NT2/D1 (cell line): ENCODE results near the gene CHMP6.
A peak's percentile ranks its signal among the peaks of the same experiment; 100 is the strongest.
"Not testable (repeated sequence)": the region's sequence is repeated elsewhere in the genome, so short reads cannot be mapped to it uniquely, and the experiment has no call there.

ENCODE experiments used
- DNase-seq: peaks from one replicate; pipeline ENCODE4 v3.0.0-alpha.2; 2011; ENCODE audit warnings: low read depth, low spot score
- H3K27me3 ChIP-seq: 2 replicates; pipeline ENCODE4 v1.6.0; 2011; ENCODE audit warnings: mild to moderate bottlenecking; ENCODE audit not compliant: insufficient read length, insufficient read depth
- H3K36me3 ChIP-seq: 2 replicates; pipeline ENCODE4 v1.6.1; 2011; ENCODE audit warnings: mild to moderate bottlenecking, low read length, mixed read lengths; ENCODE audit not compliant: insufficient read depth, insufficient read length
- H3K4me1 ChIP-seq: 2 replicates; pipeline ENCODE4 v1.5.1; 2011; ENCODE audit not compliant: insufficient read depth, insufficient read length
- H3K4me3 ChIP-seq: 2 replicates; pipeline ENCODE4 v1.5.1; 2011; ENCODE audit warnings: low read depth; ENCODE audit not compliant: insufficient read length
- H3K9ac ChIP-seq: 2 replicates; pipeline ENCODE4 v1.6.0; 2011; ENCODE audit warnings: low read depth; ENCODE audit not compliant: insufficient read length
- H3K9me3 ChIP-seq: 2 replicates; pipeline ENCODE4 v1.5.1; 2011; ENCODE audit warnings: mild to moderate bottlenecking, low read length; ENCODE audit not compliant: insufficient read depth
- SUZ12 ChIP-seq: IDR thresholded peaks from 2 replicates; pipeline ENCODE4 v1.6.1; 2011; ENCODE audit not compliant: insufficient read length, insufficient read depth; ENCODE audit errors: extremely low read depth
- YY1 ChIP-seq: IDR thresholded peaks from 2 replicates; pipeline ENCODE4 v1.6.1; 2011; ENCODE audit not compliant: insufficient read length, insufficient read depth
- ZNF274 ChIP-seq: IDR thresholded peaks from 2 replicates; pipeline ENCODE4 v1.6.1; 2011; ENCODE audit warnings: mild to moderate bottlenecking, low read depth, low read length

The CHMP6 gene

GRCh38 chr17:81013642-81014041 is 22.0 kb downstream of the CHMP6 start:
- TF ChIP-seq SUZ12: no peak
- TF ChIP-seq ZNF274: no peak
- TF ChIP-seq YY1: no peak
- no peak for DNase-seq
- no peaks in the 10 kb centered on the region for H3K36me3 ChIP-seq
- no peak overlapping the region for H3K9ac ChIP-seq
- no peak overlapping the region for H3K4me3 ChIP-seq
- peaks cover 32% of the 10 kb centered on the region for H3K9me3 ChIP-seq
- no peaks in the 10 kb centered on the region for H3K27me3 ChIP-seq
- peaks cover 16% of the 10 kb centered on the region for H3K4me1 ChIP-seq

- H3K27me3 ChIP-seq: no peaks in the 10 kb centered on the region
- H3K4me1 ChIP-seq: peaks cover 18% of the 10 kb centered on the region
- H3K4me3 ChIP-seq: no peak overlapping the region
- DNase-seq: no peak
- H3K9ac ChIP-seq: no peak overlapping the region
- H3K9me3 ChIP-seq: peaks cover 32% of the 10 kb centered on the region
- TF ChIP-seq YY1 (no peak), ZNF274 (no peak), SUZ12 (no peak)
- H3K36me3 ChIP-seq: no peaks in the 10 kb centered on the region
Measured at GRCh38 chr17:81015136-81015535, 23.5 kb downstream of the CHMP6 start.

- H3K36me3 ChIP-seq: no peaks in the 10 kb centered on the region
- no peak for DNase-seq
- TF ChIP-seq YY1 (no peak), ZNF274 (no peak), SUZ12 (no peak)
- no peaks in the 10 kb centered on the region for H3K27me3 ChIP-seq
- H3K9me3 ChIP-seq: peaks cover 22% of the 10 kb centered on the region
- peaks cover 26% of the 10 kb centered on the region for H3K4me1 ChIP-seq
- H3K9ac ChIP-seq: no peak overlapping the region
- no peak overlapping the region for H3K4me3 ChIP-seq
Measured at GRCh38 chr17:81016575-81016974, 24.9 kb downstream of the CHMP6 start.

GRCh38 chr17:81017330-81017729 is 25.7 kb downstream of the CHMP6 start:
- not testable (repeated sequence) for H3K9ac ChIP-seq, H3K27me3 ChIP-seq, DNase-seq, H3K4me3 ChIP-seq, H3K36me3 ChIP-seq
- Histone ChIP-seq H3K4me1 (peaks cover 28% of the 10 kb centered on the region), H3K9me3 (peaks cover 18% of the 10 kb centered on the region)

- H3K4me3 ChIP-seq: no peak overlapping the region
Measured at GRCh38 chr17:81018044-81018802, 26.6 kb downstream of the CHMP6 start.

GRCh38 chr17:81019563-81020442 is 28.2 kb downstream of the CHMP6 start:
- H3K4me3 ChIP-seq: no peak overlapping the region
- H3K9ac ChIP-seq: no peak overlapping the region
- H3K36me3 ChIP-seq: no peaks in the 10 kb centered on the region
- H3K4me1 ChIP-seq: peaks cover 25% of the 10 kb centered on the region
- H3K9me3 ChIP-seq: peaks cover 12% of the 10 kb centered on the region
- H3K27me3 ChIP-seq: peaks cover 3% of the 10 kb centered on the region
- TF ChIP-seq SUZ12 (no peak), YY1 (no peak), ZNF274 (no peak)
- DNase-seq: no peak

More at GRCh38 chr17:81018044-81018802, 26.6 kb downstream of the CHMP6 start:
- H3K4me1 ChIP-seq: peaks cover 21% of the 10 kb centered on the region
- peaks cover 12% of the 10 kb centered on the region for H3K9me3 ChIP-seq
- no peak for TF ChIP-seq SUZ12
- no peak for TF ChIP-seq YY1
- TF ChIP-seq ZNF274: no peak
- H3K27me3 ChIP-seq: no peaks in the 10 kb centered on the region
- H3K9ac ChIP-seq: peak overlapping the region; percentile 12
- no peak for DNase-seq
- H3K36me3 ChIP-seq: no peaks in the 10 kb centered on the region

- H3K36me3 ChIP-seq: no peaks in the 10 kb centered on the region
- no peak for DNase-seq
- no peak overlapping the region for H3K9ac ChIP-seq
- no peak for TF ChIP-seq YY1
- no peak for TF ChIP-seq ZNF274
- TF ChIP-seq SUZ12: no peak
- H3K9me3 ChIP-seq: peaks cover 12% of the 10 kb centered on the region
- peaks cover 7% of the 10 kb centered on the region for H3K27me3 ChIP-seq
- no peak overlapping the region for H3K4me3 ChIP-seq
- peaks cover 25% of the 10 kb centered on the region for H3K4me1 ChIP-seq
Measured at GRCh38 chr17:81020443-81020766, 28.8 kb downstream of the CHMP6 start.
